SK-N-SH treated with all-trans-retinoic acid at 6 μM for 48 hours (cell line): ENCODE measurements around the gene VAT1.
"Not testable (repeated sequence)": the region's sequence is repeated elsewhere in the genome, so short reads cannot be mapped to it uniquely, and the experiment has no call there.

Experiments
- ATAC-seq: fragments of 200-7000 bp; cut with Tn5 transposase; 3 replicates; pipeline ENCODE4 v1.9.1; 2020; ENCODE audit warnings: mild to moderate bottlenecking, moderate library complexity
- ARNTL ChIP-seq: fragments of 450-650 bp; formaldehyde crosslinking; IDR thresholded peaks from 2 replicates; pipeline ENCODE4 v1.5.0; 2020; ENCODE audit warnings: low read depth, mild to moderate bottlenecking, moderate library complexity, borderline replicate concordance
- BACH2 ChIP-seq: fragments of 250-450 bp; sonication (Bioruptor Pico); IDR thresholded peaks from 2 replicates; pipeline ENCODE4 v1.9.0; 2021; ENCODE audit warnings: mild to moderate bottlenecking, borderline replicate concordance
- CREB5 ChIP-seq: fragments of 250-450 bp; sonication (Bioruptor Pico); IDR thresholded peaks from 2 replicates; pipeline ENCODE4 v1.5.1; 2020; ENCODE audit warnings: low read depth, mild to moderate bottlenecking, moderate library complexity
- CSDC2 ChIP-seq: fragments of 250-450 bp; sonication (Bioruptor Pico); IDR thresholded peaks from 2 replicates; pipeline ENCODE4 v1.5.0; 2020; ENCODE audit warnings: mild to moderate bottlenecking, moderate library complexity
- ESRRG ChIP-seq: fragments of 250-450 bp; sonication (Bioruptor Pico); IDR thresholded peaks from 2 replicates; pipeline ENCODE4 v1.6.1; 2021; ENCODE audit warnings: mild to moderate bottlenecking
- GLIS3 ChIP-seq: fragments of 250-450 bp; sonication (Bioruptor Pico); IDR thresholded peaks from 2 replicates; pipeline ENCODE4 v1.5.0; 2020; ENCODE audit warnings: mild to moderate bottlenecking, moderate library complexity
- ISL1 ChIP-seq: fragments of 250-450 bp; sonication (Bioruptor Pico); IDR thresholded peaks from 2 replicates; pipeline ENCODE4 v2.1.2; 2022; ENCODE audit warnings: mild to moderate bottlenecking, moderate library complexity
- OSR1 ChIP-seq: fragments of 250-450 bp; sonication (Bioruptor Pico); IDR thresholded peaks from 2 replicates; pipeline ENCODE4 v1.8.0; 2022; ENCODE audit warnings: moderate library complexity, mild to moderate bottlenecking, inconsistent platforms
- PATZ1 ChIP-seq: fragments of 250-450 bp; sonication (Bioruptor Pico); IDR thresholded peaks from 2 replicates; pipeline ENCODE4 v1.8.0; 2020; ENCODE audit warnings: mild to moderate bottlenecking, moderate library complexity, borderline replicate concordance
- PPARA ChIP-seq: fragments of 250-450 bp; sonication (Bioruptor Pico); IDR thresholded peaks from 2 replicates; pipeline ENCODE4 v1.5.0; 2020; ENCODE audit warnings: mild to moderate bottlenecking, borderline replicate concordance
- RARB ChIP-seq: fragments of 250-450 bp; sonication (Bioruptor Pico); IDR thresholded peaks from 2 replicates; pipeline ENCODE4 v1.8.0; 2021; ENCODE audit warnings: mild to moderate bottlenecking, moderate library complexity
- SNAI2 ChIP-seq: fragments of 250-450 bp; sonication (Bioruptor Pico); IDR thresholded peaks from 2 replicates; pipeline ENCODE4 v1.5.0; 2020; ENCODE audit warnings: mild to moderate bottlenecking, moderate library complexity
- TCF4 ChIP-seq: fragments of 250-450 bp; sonication (Bioruptor Pico); IDR thresholded peaks from 2 replicates; pipeline ENCODE4 v1.8.0; 2021; ENCODE audit warnings: mild to moderate bottlenecking, moderate library complexity, borderline replicate concordance
- TOX ChIP-seq: fragments of 250-450 bp; sonication (Bioruptor Pico); IDR thresholded peaks from 2 replicates; pipeline ENCODE4 v1.8.0; 2021; ENCODE audit warnings: mild to moderate bottlenecking, moderate library complexity, borderline replicate concordance
- TSHZ2 ChIP-seq: fragments of 250-450 bp; sonication (Bioruptor Pico); IDR thresholded peaks from 2 replicates; pipeline ENCODE4 v1.5.0; 2020; ENCODE audit warnings: mild to moderate bottlenecking, moderate library complexity
- ZC3H10 ChIP-seq: fragments of 250-450 bp; sonication (Bioruptor Pico); IDR thresholded peaks from 2 replicates; pipeline ENCODE4 v1.5.1; 2021; ENCODE audit warnings: mild to moderate bottlenecking, moderate library complexity
- ZFP3 ChIP-seq: fragments of 250-450 bp; sonication (Bioruptor Pico); IDR thresholded peaks from 2 replicates; pipeline ENCODE4 v1.5.0; 2020; ENCODE audit warnings: mild to moderate bottlenecking, moderate library complexity
- ZFP30 ChIP-seq: fragments of 450-650 bp; formaldehyde crosslinking; IDR thresholded peaks from 2 replicates; pipeline ENCODE4 v1.5.0; 2022; ENCODE audit warnings: mild to moderate bottlenecking, moderate library complexity
- ZNF565 ChIP-seq: fragments of 450-650 bp; formaldehyde crosslinking; conservative IDR thresholded peaks from 2 replicates; pipeline ENCODE4 v1.5.0; 2020; ENCODE audit warnings: low read depth, mild to moderate bottlenecking, moderate library complexity
- ZNF70 ChIP-seq: fragments of 450-650 bp; formaldehyde crosslinking; IDR thresholded peaks from 2 replicates; pipeline ENCODE4 v1.5.0; 2020; ENCODE audit warnings: mild to moderate bottlenecking, moderate library complexity
- ZNF8 ChIP-seq: fragments of 450-650 bp; formaldehyde crosslinking; IDR thresholded peaks from 2 replicates; pipeline ENCODE4 v1.5.0; 2020; ENCODE audit warnings: mild to moderate bottlenecking, moderate library complexity
- TF ChIP-seq, protein P1 (sequence below): fragments of 250-450 bp; sonication (Bioruptor Pico); IDR thresholded peaks from 2 replicates; pipeline ENCODE4 v1.5.1; 2021; ENCODE audit warnings: mild to moderate bottlenecking, moderate library complexity
- TF ChIP-seq, protein P2 (sequence below): fragments of 250-450 bp; sonication (Bioruptor Pico); IDR thresholded peaks from 2 replicates; pipeline ENCODE4 v1.8.0; 2021; ENCODE audit warnings: low read depth, mild to moderate bottlenecking, moderate library complexity, borderline replicate concordance

Gene VAT1

GRCh38 chr17:42975701-42976100 lies 46.5 kb downstream of the VAT1 start:
- ATAC-seq = not testable (repeated sequence)

GRCh38 chr17:42975265-42975664 lies 46.9 kb downstream of the VAT1 start:
- ATAC-seq = no peak
- TF ChIP-seq ZFP30 (no peak), ISL1 (CRISPR knock-in tag) (no peak), ZFP3 (CRISPR knock-in tag) (no peak), RARB (CRISPR knock-in tag) (no peak), SNAI2 (CRISPR knock-in tag) (no peak), ZC3H10 (CRISPR knock-in tag) (no peak), CSDC2 (no peak), TCF4 (CRISPR knock-in tag) (no peak)

GRCh38 chr17:42973323-42973722 lies 48.9 kb downstream of the VAT1 start:
- ATAC-seq = not testable (repeated sequence)

DNA sequence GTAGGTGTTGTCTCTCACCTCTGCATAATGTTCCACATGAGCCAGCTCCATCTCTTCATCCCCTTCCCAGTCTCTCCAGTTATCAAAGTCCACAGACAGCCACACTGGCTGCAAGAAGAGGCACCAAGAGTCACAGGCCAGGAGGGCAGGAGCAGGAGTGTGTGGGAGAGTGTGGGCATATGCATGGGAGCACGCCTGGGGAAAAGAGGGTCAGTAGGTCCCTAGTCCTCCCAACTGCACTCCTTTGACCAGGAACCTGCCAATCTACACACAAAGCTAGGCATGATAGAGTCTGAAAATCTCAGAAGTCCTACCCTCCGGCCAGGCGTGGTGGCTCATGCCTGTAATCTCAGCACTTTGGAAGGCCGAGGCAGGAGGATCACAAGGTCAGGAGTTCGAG lies 50.6 kb downstream of the VAT1 start:
- no peak for TF ChIP-seq GLIS3 (CRISPR knock-in tag)
- TF ChIP-seq ZFP30 = no peak
- no peak for TF ChIP-seq ZC3H10 (CRISPR knock-in tag)
- no peak for TF ChIP-seq CSDC2
- TF ChIP-seq BACH2 (CRISPR knock-in tag) = no peak
- TF ChIP-seq ARNTL = no peak
- TF ChIP-seq ISL1 (CRISPR knock-in tag) = no peak
- TF ChIP-seq CREB5 (CRISPR knock-in tag) = no peak
- no peak for TF ChIP-seq ZNF8 (CRISPR knock-in tag)
- TF ChIP-seq, protein P1, sequence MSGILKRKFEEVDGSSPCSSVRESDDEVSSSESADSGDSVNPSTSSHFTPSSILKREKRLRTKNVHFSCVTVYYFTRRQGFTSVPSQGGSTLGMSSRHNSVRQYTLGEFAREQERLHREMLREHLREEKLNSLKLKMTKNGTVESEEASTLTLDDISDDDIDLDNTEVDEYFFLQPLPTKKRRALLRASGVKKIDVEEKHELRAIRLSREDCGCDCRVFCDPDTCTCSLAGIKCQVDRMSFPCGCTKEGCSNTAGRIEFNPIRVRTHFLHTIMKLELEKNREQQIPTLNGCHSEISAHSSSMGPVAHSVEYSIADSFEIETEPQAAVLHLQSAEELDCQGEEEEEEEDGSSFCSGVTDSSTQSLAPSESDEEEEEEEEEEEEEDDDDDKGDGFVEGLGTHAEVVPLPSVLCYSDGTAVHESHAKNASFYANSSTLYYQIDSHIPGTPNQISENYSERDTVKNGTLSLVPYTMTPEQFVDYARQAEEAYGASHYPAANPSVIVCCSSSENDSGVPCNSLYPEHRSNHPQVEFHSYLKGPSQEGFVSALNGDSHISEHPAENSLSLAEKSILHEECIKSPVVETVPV (CRISPR knock-in tag) = no peak
- no peak for TF ChIP-seq TSHZ2 (CRISPR knock-in tag)
- no peak for TF ChIP-seq SNAI2 (CRISPR knock-in tag)
- TF ChIP-seq PPARA (CRISPR knock-in tag) = no peak
- no peak for TF ChIP-seq TOX (CRISPR knock-in tag)
- no peak for TF ChIP-seq OSR1 (CRISPR knock-in tag)
- TF ChIP-seq ESRRG (CRISPR knock-in tag) = no peak
- no peak for TF ChIP-seq ZNF70
- no peak for ATAC-seq

GRCh38 chr17:42969001-42969581 lies 53.1 kb downstream of the VAT1 start:
- TF ChIP-seq OSR1 (CRISPR knock-in tag) = no peak
- TF ChIP-seq ZNF70 = no peak
- no peak for TF ChIP-seq ZNF565 (CRISPR knock-in tag)
- no peak for ATAC-seq

- ATAC-seq = no peak
- TF ChIP-seq, protein P1 (CRISPR knock-in tag) = no peak
- TF ChIP-seq ZNF8 (CRISPR knock-in tag) = no peak
- no peak for TF ChIP-seq TOX (CRISPR knock-in tag)
- TF ChIP-seq ZFP30 = no peak
- no peak for TF ChIP-seq CSDC2
- TF ChIP-seq, protein P2, sequence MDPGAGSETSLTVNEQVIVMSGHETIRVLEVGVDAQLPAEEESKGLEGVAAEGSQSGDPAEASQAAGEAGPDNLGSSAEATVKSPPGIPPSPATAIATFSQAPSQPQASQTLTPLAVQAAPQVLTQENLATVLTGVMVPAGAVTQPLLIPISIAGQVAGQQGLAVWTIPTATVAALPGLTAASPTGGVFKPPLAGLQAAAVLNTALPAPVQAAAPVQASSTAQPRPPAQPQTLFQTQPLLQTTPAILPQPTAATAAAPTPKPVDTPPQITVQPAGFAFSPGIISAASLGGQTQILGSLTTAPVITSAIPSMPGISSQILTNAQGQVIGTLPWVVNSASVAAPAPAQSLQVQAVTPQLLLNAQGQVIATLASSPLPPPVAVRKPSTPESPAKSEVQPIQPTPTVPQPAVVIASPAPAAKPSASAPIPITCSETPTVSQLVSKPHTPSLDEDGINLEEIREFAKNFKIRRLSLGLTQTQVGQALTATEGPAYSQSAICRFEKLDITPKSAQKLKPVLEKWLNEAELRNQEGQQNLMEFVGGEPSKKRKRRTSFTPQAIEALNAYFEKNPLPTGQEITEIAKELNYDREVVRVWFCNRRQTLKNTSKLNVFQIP = no peak
- no peak for TF ChIP-seq PATZ1
- TF ChIP-seq PPARA (CRISPR knock-in tag) = no peak
- TF ChIP-seq ZNF565 (CRISPR knock-in tag) = no peak
- TF ChIP-seq BACH2 (CRISPR knock-in tag) = no peak
These were observed 54.3 kb downstream of the VAT1 start for GRCh38 chr17:42967925-42968324.
